ENCODE data around the gene XXYLT1. TPM values are rescaled to one million over a fixed set of nuclear protein-coding genes. Genes with fewer than 3 reads are reported as not detected.
"Not testable (repeated sequence)": the region's sequence is repeated elsewhere in the genome, so short reads cannot be mapped to it uniquely, and the experiment has no call there.

Gene XXYLT1
- total RNA-seq, 1 experiment from 2014 or later = 35.7 TPM

- peak; percentile 46 for DNase-seq (ENCODE audit: low spot score)
These were observed 44.0 kb downstream of the XXYLT1 start for GRCh38 chr3:195226900-195227447.

DNA sequence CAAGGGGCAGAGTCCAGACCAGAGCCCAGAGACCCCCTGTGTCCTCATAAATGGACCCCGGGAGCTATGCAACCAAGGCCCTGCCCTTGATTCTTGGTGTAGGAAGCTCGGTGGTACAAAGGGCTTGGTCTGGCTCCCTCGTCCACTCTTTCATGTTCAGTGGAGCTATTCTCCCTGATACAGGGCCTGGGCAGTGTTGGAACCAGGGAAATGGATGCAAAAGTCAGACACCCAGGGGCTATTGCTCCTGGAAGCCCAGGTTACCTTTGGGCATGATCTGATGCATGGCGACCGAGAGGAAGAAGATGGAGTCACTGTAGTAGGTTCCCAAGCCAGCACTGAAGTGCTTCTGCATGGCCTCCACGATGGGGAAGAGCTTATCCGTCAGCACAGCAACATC, 44.5 kb downstream of the XXYLT1 start:
- no peak for DNase-seq (ENCODE audit: low spot score)

DNA sequence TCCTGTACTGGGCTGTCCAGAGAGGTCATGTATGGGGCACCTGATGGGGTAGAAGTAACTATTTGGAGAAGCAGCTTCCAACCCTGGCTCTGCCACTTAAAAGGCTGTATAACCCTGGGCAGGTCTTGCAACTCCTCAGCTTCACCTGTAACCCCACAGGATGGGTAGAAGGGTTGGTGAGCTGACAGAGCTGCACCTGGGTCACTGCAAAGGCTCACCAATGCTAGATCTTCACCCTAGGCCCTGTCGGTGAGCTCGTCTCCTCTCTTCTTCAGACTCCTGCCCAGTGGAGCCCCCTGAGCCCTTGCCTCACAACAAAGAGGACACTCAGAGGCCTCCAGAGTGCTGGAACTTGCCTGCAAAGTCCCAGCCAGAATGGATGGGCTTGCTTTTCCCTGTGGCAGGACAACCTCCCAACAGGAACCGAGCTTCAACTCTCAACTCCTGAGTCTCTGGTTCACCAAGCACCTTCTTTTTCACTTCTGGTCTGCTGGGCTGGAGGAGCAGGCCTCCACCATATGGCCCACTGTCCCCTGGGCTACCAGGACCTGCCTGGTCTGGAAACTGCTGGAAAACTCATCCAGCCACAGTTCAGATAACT, 45.9 kb downstream of the XXYLT1 start:
- no peak for DNase-seq (ENCODE audit: low spot score)

- DNase-seq (ENCODE audit: low spot score) = peak; percentile 40
These were observed 46.6 kb downstream of the XXYLT1 start for GRCh38 chr3:195224156-195224979.

- no peak for DNase-seq (ENCODE audit: low spot score)
These were observed 48.9 kb downstream of the XXYLT1 start for GRCh38 chr3:195221876-195222617.

- peak; percentile 77 for DNase-seq (ENCODE audit: low spot score)
These were observed 49.7 kb downstream of the XXYLT1 start for GRCh38 chr3:195221015-195221853.

- no peak for DNase-seq (ENCODE audit: low spot score)
These were observed 51.4 kb downstream of the XXYLT1 start for GRCh38 chr3:195219351-195220230.

DNA sequence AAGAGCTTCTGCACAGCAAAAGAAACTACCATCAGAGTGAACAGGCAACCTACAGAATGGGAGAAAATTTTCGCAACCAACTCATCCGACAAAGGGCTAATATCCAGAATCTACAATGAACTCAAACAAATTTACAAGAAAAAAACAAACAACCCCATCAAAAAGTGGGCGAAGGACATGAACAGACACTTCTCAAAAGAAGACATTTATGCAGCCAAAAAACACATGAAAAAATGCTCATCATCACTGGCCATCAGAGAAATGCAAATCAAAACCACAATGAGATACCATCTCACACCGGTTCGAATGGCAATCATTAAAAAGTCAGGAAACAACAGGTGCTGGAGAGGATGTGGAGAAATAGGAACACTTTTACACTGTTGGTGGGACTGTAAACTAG, 52.6 kb downstream of the XXYLT1 start:
- DNase-seq (ENCODE audit: low spot score) = not testable (repeated sequence)

GRCh38 chr3:195215576-195215975, 55.4 kb downstream of the XXYLT1 start:
- not testable (repeated sequence) for DNase-seq (ENCODE audit: low spot score)

GRCh38 chr3:195214381-195214780, 56.6 kb downstream of the XXYLT1 start:
- DNase-seq (ENCODE audit: low spot score) = no peak

- DNase-seq (ENCODE audit: low spot score) = no peak
These were observed 57.2 kb downstream of the XXYLT1 start for GRCh38 chr3:195213639-195214315.

DNA sequence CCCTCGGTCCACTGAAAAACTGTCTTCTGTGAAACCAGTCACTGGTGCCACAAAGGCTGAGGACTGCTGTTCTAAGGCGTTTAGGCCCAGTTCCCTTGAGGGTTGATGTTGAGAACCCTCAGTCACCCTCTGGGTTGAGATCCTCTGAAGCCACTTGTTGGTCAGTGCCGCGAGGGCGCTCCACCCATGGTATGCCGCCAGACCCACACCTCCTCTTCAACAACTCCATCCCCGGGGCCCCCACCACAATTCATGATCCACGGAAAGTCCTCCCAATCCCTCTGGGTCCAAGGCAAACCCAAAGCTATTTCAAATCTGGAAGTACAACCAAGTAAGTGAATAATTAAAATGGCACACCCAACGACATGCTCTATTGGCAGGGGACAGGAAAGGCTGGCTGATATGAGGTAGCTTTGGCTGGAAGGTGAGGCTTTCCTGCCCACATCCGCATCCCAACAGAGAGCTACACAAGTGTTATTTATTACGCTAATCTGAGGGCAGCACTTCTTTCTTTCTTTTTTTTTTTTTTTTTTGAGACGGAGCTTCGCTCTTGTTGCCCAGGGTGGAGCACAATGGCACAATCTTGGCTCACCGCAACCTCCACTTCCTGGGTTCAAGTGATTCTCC, 58.1 kb downstream of the XXYLT1 start:
- no peak for DNase-seq (ENCODE audit: low spot score)

DNA sequence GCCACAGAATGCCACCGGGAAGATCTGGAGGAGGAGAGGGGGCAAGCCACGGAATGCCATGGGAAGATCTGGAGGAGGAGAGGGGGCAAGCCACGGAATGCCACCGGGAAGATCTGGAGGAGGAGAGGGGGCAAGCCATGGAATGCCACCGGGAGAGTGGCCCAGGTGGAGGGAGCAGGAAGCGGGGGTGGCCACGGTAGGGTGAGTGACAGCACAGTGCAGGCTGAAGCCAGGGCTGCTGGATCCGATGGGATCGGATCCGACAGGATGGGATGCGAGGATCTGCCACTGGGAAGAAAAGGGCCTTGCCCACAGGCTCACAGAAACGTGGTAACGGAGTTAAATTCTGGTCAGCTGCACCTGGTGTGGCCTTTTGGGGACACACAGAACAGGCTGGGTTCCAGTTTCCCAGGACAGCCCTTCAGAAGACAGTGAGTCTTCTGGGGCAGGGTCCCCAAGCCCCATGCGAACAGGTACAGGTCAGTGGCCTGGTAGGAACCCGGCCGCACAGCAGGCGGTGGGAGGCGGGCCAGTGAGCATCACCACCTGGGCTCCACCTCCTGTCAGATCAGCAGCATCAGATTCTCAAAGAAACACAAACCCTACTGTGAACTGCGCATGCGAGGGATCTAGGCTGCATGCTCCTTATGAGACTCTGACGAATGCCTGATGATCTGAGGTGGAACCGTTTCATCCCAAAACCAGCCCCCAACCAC, 58.8 kb downstream of the XXYLT1 start:
- no peak for DNase-seq (ENCODE audit: low spot score)

GRCh38 chr3:195210266-195210973, 60.5 kb downstream of the XXYLT1 start:
- DNase-seq (ENCODE audit: low spot score) = no peak

DNA sequence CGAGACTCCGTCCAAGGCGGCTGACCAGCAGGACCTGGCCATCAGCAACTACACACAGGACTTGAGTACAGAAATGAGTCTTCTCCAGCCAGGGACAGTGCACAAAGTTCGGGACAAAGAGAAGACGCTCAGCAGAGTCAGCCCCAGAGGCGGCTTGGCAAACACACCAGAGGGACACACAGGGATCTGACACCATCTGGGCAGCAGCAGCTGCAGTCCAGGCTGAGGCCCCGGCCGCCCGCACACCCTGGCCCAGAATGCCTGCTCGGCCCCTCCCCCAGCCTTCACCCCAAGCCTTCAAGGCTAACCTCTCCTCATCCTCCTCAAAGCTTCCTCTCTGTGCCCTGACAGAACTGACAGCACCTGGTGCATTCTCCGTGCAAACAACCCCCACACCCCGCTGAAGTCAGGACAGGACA, 61.1 kb downstream of the XXYLT1 start:
- no peak for DNase-seq (ENCODE audit: low spot score)

GRCh38 chr3:195209083-195209846, 61.7 kb downstream of the XXYLT1 start:
- DNase-seq (ENCODE audit: low spot score) = no peak

DNA sequence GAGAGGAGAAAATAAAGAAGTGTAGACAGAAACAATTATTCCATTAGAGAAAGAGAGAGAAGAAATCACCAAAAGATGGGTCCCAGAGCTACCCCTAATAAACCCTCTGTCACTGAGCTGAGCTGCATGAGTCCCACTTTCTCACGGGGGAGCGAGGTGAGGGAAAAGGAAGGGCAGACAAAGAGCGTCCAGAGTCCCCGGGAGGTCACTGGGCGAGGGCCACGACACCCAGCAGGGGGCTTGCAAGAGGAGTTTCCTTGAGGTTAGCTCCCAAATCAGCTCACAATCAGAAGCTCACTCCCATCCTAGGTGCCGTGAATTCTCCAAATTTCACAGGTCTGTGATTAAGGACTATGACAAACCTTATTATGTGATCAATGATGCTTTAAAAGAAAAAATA, 62.3 kb downstream of the XXYLT1 start:
- no peak for DNase-seq (ENCODE audit: low spot score)

Data from H4 (cell line).